ENCODE results near the gene SDF4. TPM values are rescaled to one million over a fixed set of nuclear protein-coding genes. Genes with fewer than 3 reads are reported as not detected.

The SDF4 gene
- total and polyA plus RNA-seq, 2 of the 8 experiments (the other 6 are each of a cell fraction or from before 2014, with no cell fraction given): 45.5 to 75.6 TPM

DNA sequence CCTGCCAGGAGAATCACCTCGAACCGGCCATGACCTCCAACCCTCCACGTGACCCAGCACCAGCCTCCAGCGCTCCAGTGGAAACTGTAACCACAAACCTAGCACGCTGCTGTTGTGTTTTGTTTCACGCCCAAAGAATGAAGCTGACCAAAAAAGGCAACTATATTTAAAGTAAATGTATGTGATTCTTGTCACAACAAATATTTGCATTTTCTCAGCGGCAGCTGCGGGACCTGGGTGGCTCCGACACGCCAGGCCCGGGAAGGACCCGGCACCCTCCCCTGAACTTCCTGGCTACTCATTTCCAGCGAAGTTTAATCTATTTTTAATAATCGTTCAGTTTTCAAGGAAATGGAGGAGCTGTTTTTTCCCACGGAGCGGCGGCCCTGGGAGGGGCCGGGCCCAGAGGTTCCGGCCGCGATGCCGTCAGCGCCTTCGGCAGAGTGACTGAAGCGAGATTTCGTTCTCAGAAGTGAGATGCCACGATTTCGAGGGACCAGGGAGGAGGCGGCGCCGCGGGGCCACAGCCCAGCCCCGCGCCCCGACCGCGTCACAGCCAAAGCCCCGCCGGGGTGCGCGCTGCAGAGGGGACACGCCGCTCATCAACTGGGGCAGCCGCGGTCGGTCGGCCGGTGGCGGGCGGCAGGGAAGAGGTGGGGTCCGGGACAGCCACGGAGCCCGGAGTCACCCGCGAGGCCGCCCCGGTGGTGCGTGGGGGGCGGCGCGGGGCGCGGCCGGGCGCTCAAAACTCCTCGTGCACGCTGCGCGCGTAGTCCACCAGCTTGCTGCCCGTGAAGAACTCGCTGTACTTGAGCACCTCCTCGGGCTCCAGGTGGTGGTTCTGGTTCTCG lies 14.8 kb downstream of the SDF4 start:
- Histone ChIP-seq H3K18ac (ENCODE audit: extremely low read depth, low read length) (no peak overlapping the region), H2BK5ac (ENCODE audit: low read depth, low read length) (no peak overlapping the region), H4K8ac (ENCODE audit: extremely low read depth, insufficient read depth, low read length) (no peak overlapping the region), H3K23ac (ENCODE audit: insufficient read length) (no peak overlapping the region), H2BK12ac (ENCODE audit: low read depth, low read length) (no peak overlapping the region), H2BK20ac (ENCODE audit: low read length) (no peak overlapping the region), H4K5ac (ENCODE audit: insufficient read length, low read depth, low read length) (no peak overlapping the region), H3K4me1 (replicated peaks in 1 of 4; ENCODE audit: control insufficient read depth in 3 of 4, insufficient read depth in 4 of 4, low read length in 3 of 4) (no peaks in the 10 kb centered on the region; a peak in 1 of 7 replicates), H3K4ac (replicated peaks; ENCODE audit: insufficient read length, low read depth, low read length) (no peak overlapping the region), H3K23me2 (ENCODE audit: low read depth, low read length) (no peaks in the 10 kb centered on the region), H3K56ac (replicated peaks; ENCODE audit: insufficient read length, low read depth, low read length) (no peak overlapping the region), H2BK15ac (ENCODE audit: low read length) (no peak overlapping the region), H4K20me1 (replicated peaks in 1 of 2; ENCODE audit: control insufficient read depth in 1 of 2, insufficient read depth in 2 of 2, low read length in 2 of 2) (peaks cover 3 to 10% of the 10 kb centered on the region in 2 experiments), H3K79me1 (ENCODE audit: low read depth, low read length) (peaks cover 2% of the 10 kb centered on the region; the same call in 1 of the 2 replicates), H3K14ac (ENCODE audit: insufficient read length) (no peak overlapping the region), H3K36me3 (ENCODE audit: control insufficient read depth in 2 of 4, insufficient read depth in 4 of 4, low read length in 3 of 4) (peaks cover 0 to 21% (median 7%) of the 10 kb centered on the region in 4 experiments; a peak in 6 of 8 replicates), H3K4me3 (ENCODE audit: extremely low read depth in 1 of 4, insufficient read depth in 2 of 4, low read depth in 3 of 4, low read length in 4 of 4) (no peak overlapping the region), H2BK120ac (replicated peaks; ENCODE audit: low read depth, low read length) (no peak overlapping the region), H4K91ac (replicated peaks; ENCODE audit: insufficient read length, low read length) (no peak overlapping the region), H3K27me3 (replicated peaks in 1 of 4; ENCODE audit: control insufficient read depth in 3 of 4, extremely low read depth in 1 of 4, insufficient read depth in 3 of 4, low read length in 3 of 4) (no peaks in the 10 kb centered on the region), H3K79me2 (ENCODE audit: control insufficient read depth in 1 of 2, insufficient read depth in 2 of 2, low read length in 2 of 2) (no peaks in the 10 kb centered on the region), H2AK5ac (ENCODE audit: low read depth, low read length) (no peak overlapping the region), H3K9me3 (ENCODE audit: insufficient read depth in 2 of 2, low read depth in 1 of 2, low read length in 1 of 2) (no peaks in the 10 kb centered on the region), H3K27ac (ENCODE audit: low read depth, low read length) (no peak overlapping the region), H2AFZ (ENCODE audit: low read length) (no peak overlapping the region), H3K9ac (replicated peaks in 1 of 4; ENCODE audit: extremely low read depth in 1 of 4, low read depth in 3 of 4, low read length in 3 of 4) (no peak overlapping the region), H3K4me2 (ENCODE audit: insufficient read depth in 1 of 2, low read depth in 2 of 2, low read length in 2 of 2) (no peak overlapping the region)
- WGBS, 2 experiments (ENCODE audit: extremely low coverage in 1 of 2, insufficient coverage in 1 of 2, insufficient read length in 1 of 2, insufficient replicate concordance in 2 of 2, low coverage in 1 of 2, low lambda C conversion rate in 2 of 2, missing lambda C conversion rate in 1 of 2): 95% methylated on average over 55 of the region's 74 CpGs; no CpG with 5 or more reads in 1 of the 2 experiments
- ChIA-PET POLR2A (ENCODE audit: partially characterized antibody) (interaction anchor here (0.6 to 4.3 kb wide), 3 partner anchors 10 to 42 kb away, joined by 3 to 15 read pairs (median 6); no protein-coding TSS in a partner anchor), CTCF (ENCODE audit: partially characterized antibody) (interaction anchor here (1.4 to 2.3 kb wide), 3 partner anchors 16 to 95 kb away, joined by 3 to 12 read pairs (median 9); no protein-coding TSS in a partner anchor)
- FAIRE-seq (no peak), DNase-seq (ENCODE audit: low read depth in 1 of 2, low spot score in 2 of 2) (no peak)
- no peak for TF ChIP-seq RXRA (IDR thresholded peaks at IDR 0.05; ENCODE audit: insufficient read depth, low read depth, low read length)
- no peak for TF ChIP-seq CBX8 (IDR thresholded peaks at IDR 0.05; ENCODE audit: borderline replicate concordance, low read depth, low read length)
- TF ChIP-seq KDM4A (IDR thresholded peaks at IDR 0.05; ENCODE audit: low read depth, low read length, severe bottlenecking): no peak
- TF ChIP-seq CEBPB (IDR thresholded peaks at IDR 0.05; ENCODE audit: low read depth, low read length): no peak
- TF ChIP-seq MAFK (IDR thresholded peaks at IDR 0.05; ENCODE audit: low read depth, low read length): no peak

All from H1 (cell line).